Mesothelial cell of epicardium (in vitro differentiated cells): ENCODE results near the gene SLC14A1. TPM values are rescaled to one million over a fixed set of nuclear protein-coding genes. Genes with fewer than 3 reads are reported as not detected.

Source experiments
- DNase-seq, 2 experiments: peaks; one replicate each; pipeline ENCODE4 v3.0.0; 2021; ENCODE audit warnings: low spot score in 2 of 2; ENCODE audit not compliant: unreplicated experiment in 2 of 2
- H3K27ac Mint-ChIP-seq: 2 replicates; pipeline ENCODE4 v1.8.0; 2021; ENCODE audit warnings: mixed read lengths
- H3K27me3 Mint-ChIP-seq: 2 replicates; pipeline ENCODE4 v1.8.0; 2021; ENCODE audit warnings: low read depth, mixed read lengths
- H3K36me3 Mint-ChIP-seq: 2 replicates; pipeline ENCODE4 v1.8.0; 2021; ENCODE audit warnings: mixed read lengths
- H3K4me1 Mint-ChIP-seq: 2 replicates; pipeline ENCODE4 v1.8.0; 2021; ENCODE audit warnings: mixed read lengths
- H3K4me3 Mint-ChIP-seq: 2 replicates; pipeline ENCODE4 v1.8.0; 2021; ENCODE audit warnings: mild to moderate bottlenecking, moderate library complexity, mixed read lengths
- H3K9me3 Mint-ChIP-seq: 2 replicates; pipeline ENCODE4 v1.8.0; 2021; ENCODE audit warnings: mixed read lengths
- total RNA-seq: library from RNA; stranded (reverse); gene quantifications from 3 replicates; pipeline ENCODE4 v1.2.1, GENCODE V29; 2021
- TF ChIP-seq, protein P1 (sequence below): fragments of 200-600 bp; sonication (generic); IDR thresholded peaks from one replicate; pipeline ENCODE4 v1.5.0; 2021; ENCODE audit warnings: antibody characterized with exemption; ENCODE audit not compliant: unreplicated experiment

The SLC14A1 gene
- total RNA-seq, 1 donor from 2014 or later, result not detected

DNA sequence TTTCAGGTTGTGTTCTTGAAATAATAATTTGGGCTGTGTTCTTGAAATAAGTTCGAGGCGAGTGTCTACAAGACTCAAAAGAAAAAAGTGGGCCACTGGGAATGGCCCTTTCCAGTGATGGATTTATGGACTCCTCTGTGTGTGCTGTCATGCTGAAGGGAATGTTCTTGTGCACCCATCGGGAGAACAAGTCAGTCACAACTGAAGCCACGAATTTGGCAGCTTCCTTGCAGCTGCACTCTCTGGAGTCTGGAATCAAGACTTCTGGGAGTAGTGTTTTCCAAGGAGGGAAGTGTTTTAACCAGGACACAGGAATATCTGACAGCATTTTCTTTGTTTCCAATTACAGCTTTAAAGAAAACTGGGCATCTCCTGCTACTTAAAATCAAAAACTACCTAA, 620 bp downstream of the SLC14A1 start:
- TF ChIP-seq, protein P1, sequence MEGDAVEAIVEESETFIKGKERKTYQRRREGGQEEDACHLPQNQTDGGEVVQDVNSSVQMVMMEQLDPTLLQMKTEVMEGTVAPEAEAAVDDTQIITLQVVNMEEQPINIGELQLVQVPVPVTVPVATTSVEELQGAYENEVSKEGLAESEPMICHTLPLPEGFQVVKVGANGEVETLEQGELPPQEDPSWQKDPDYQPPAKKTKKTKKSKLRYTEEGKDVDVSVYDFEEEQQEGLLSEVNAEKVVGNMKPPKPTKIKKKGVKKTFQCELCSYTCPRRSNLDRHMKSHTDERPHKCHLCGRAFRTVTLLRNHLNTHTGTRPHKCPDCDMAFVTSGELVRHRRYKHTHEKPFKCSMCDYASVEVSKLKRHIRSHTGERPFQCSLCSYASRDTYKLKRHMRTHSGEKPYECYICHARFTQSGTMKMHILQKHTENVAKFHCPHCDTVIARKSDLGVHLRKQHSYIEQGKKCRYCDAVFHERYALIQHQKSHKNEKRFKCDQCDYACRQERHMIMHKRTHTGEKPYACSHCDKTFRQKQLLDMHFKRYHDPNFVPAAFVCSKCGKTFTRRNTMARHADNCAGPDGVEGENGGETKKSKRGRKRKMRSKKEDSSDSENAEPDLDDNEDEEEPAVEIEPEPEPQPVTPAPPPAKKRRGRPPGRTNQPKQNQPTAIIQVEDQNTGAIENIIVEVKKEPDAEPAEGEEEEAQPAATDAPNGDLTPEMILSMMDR, result no peak
- H3K4me1 Mint-ChIP-seq, result no peaks in the 10 kb centered on the region
- peaks cover 39% of the 10 kb centered on the region for H3K27me3 Mint-ChIP-seq
- no peaks in the 10 kb centered on the region for H3K9me3 Mint-ChIP-seq
- H3K4me3 Mint-ChIP-seq, result no peak overlapping the region
- DNase-seq, result no peak
- H3K36me3 Mint-ChIP-seq, result no peaks in the 10 kb centered on the region
- no peak overlapping the region for H3K27ac Mint-ChIP-seq

- TF ChIP-seq, protein P1, result no peak
- H3K36me3 Mint-ChIP-seq, result no peaks in the 10 kb centered on the region
- no peaks in the 10 kb centered on the region for H3K9me3 Mint-ChIP-seq
- peaks cover 36% of the 10 kb centered on the region for H3K27me3 Mint-ChIP-seq
- DNase-seq, result no peak
- H3K4me3 Mint-ChIP-seq, result no peak overlapping the region
- H3K4me1 Mint-ChIP-seq, result no peaks in the 10 kb centered on the region
- no peak overlapping the region for H3K27ac Mint-ChIP-seq
Measured at GRCh38 chr18:45725336-45725735, 1.4 kb downstream of the SLC14A1 start.

- no peaks in the 10 kb centered on the region for H3K4me1 Mint-ChIP-seq
- H3K27me3 Mint-ChIP-seq, result peaks cover 26% of the 10 kb centered on the region
- TF ChIP-seq, protein P1, result no peak
- H3K9me3 Mint-ChIP-seq, result no peaks in the 10 kb centered on the region
- H3K36me3 Mint-ChIP-seq, result no peaks in the 10 kb centered on the region
- no peak overlapping the region for H3K27ac Mint-ChIP-seq
- DNase-seq, result no peak
- H3K4me3 Mint-ChIP-seq, result no peak overlapping the region
Measured at GRCh38 chr18:45726603-45727002, 2.6 kb downstream of the SLC14A1 start.

DNA sequence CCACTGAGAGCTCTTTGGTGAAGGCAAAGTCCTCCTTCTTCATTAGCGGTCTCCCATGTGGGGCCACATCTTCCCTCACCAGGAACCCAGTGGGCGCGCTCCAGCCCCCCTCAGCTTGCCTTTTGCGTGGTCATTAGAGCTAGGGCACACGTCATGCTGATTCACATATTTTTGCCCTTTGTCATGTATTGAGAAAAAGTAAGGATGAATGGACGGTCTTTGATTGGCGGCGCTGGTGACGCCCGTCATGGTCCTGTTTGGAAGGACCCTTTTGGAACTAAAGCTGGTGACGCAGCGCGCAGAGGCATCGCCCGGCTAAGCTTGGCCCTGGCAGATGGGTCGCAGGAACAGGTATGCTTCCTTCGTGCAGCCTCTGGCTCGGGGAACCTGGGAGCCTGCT, 3.1 kb downstream of the SLC14A1 start:
- H3K27ac Mint-ChIP-seq, result no peak overlapping the region
- no peaks in the 10 kb centered on the region for H3K36me3 Mint-ChIP-seq
- DNase-seq, result no peak
- no peak overlapping the region for H3K4me3 Mint-ChIP-seq
- no peaks in the 10 kb centered on the region for H3K4me1 Mint-ChIP-seq
- H3K9me3 Mint-ChIP-seq, result no peaks in the 10 kb centered on the region
- TF ChIP-seq, protein P1, result no peak
- peaks cover 22% of the 10 kb centered on the region for H3K27me3 Mint-ChIP-seq

DNA sequence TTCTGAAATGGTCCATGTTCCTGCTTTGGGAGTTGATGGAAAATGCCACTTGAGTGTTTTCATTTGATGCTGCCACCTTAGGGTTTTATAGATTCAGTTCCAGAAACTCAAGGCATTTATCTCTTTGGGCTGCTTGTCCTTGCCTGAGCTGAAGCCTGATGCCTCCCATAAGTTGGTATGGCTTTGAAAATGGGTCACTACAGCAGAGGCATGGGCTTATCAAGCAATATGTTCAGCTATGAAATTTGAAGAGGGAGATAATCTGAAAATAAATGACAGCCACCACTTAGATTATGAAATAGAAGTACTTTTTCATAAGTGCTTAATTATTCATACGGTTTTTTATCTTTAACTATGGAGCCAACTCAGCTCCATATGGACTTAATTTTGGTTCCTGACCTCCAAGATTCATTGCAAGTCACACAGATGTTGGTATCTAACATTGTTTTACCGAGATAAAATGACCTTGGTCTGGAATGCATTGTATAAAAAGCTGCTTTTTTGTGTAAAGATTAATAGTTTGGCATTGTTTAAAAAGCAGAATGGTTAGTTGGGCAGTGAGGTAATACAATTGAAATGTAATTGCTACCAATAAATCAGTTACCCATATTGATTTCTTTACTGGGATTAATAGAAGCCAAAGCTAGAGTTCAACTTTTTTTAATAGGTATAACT, 4.5 kb downstream of the SLC14A1 start:
- H3K4me1 Mint-ChIP-seq, result no peaks in the 10 kb centered on the region
- TF ChIP-seq, protein P1, result no peak

More for the DNA sequence above, 4.5 kb downstream of the SLC14A1 start:
- Mint-ChIP-seq H3K9me3 (no peaks in the 10 kb centered on the region), H3K4me3 (no peak overlapping the region), H3K36me3 (no peaks in the 10 kb centered on the region), H3K27ac (no peak overlapping the region), H3K27me3 (peaks cover 15% of the 10 kb centered on the region)
- no peak for DNase-seq
